A549 (cell line): ENCODE measurements around the gene ARHGEF18.

Experiments
- CTCF ChIP-seq: fragments of >200 bp; sonication (Bioruptor Twin); formaldehyde crosslinking; IDR thresholded peaks from 3 replicates; pipeline ENCODE4 v1.5.1; 2016
- E2F6 ChIP-seq: IDR thresholded peaks from 2 replicates; pipeline ENCODE4 v1.6.1; 2012; ENCODE audit warnings: low read depth, borderline replicate concordance
- ESRRA ChIP-seq: fragments of 150-350 bp; IDR thresholded peaks from 2 replicates; pipeline ENCODE4 v1.6.1; 2014; ENCODE audit warnings: mild to moderate bottlenecking, low read length, borderline replicate concordance
- HMGXB4 ChIP-seq: fragments of 250-450 bp; sonication (Bioruptor Pico); IDR thresholded peaks from 2 replicates; pipeline ENCODE4 v1.5.0; 2021; ENCODE audit warnings: mild to moderate bottlenecking, moderate library complexity, borderline replicate concordance
- MAFK ChIP-seq: fragments of 450-650 bp; IDR thresholded peaks from 2 replicates; pipeline ENCODE4 v1.6.1; 2014; ENCODE audit not compliant: partially characterized antibody
- POLR2A ChIP-seq: IDR thresholded peaks from 2 replicates; pipeline ENCODE4 v1.6.1; 2012; ENCODE audit warnings: mild to moderate bottlenecking, low read length
- RFX5 ChIP-seq: fragments of 450-650 bp; IDR thresholded peaks from 2 replicates; pipeline ENCODE4 v1.7.1; 2014; ENCODE audit warnings: antibody characterized with exemption, mild to moderate bottlenecking, moderate library complexity

- TF ChIP-seq CTCF (no peak), E2F6 (no peak), RFX5 (no peak), POLR2A (no peak), HMGXB4 (CRISPR knock-in tag) (no peak), MAFK (no peak), ESRRA (no peak)
Observed at GRCh38 chr19:7381073-7381390, 32.3 kb downstream of the ARHGEF18 start.
